Activated gamma-delta T cell treated with Interleukin-2 at 50 U/mL for 16 hours (primary cell): ENCODE data around the gene TMEM129.

Experiments
- DNase-seq: peaks from one replicate; pipeline ENCODE4 v3.0.0-alpha.2; 2020

TMEM129 gene, protein sequence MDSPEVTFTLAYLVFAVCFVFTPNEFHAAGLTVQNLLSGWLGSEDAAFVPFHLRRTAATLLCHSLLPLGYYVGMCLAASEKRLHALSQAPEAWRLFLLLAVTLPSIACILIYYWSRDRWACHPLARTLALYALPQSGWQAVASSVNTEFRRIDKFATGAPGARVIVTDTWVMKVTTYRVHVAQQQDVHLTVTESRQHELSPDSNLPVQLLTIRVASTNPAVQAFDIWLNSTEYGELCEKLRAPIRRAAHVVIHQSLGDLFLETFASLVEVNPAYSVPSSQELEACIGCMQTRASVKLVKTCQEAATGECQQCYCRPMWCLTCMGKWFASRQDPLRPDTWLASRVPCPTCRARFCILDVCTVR

DNA sequence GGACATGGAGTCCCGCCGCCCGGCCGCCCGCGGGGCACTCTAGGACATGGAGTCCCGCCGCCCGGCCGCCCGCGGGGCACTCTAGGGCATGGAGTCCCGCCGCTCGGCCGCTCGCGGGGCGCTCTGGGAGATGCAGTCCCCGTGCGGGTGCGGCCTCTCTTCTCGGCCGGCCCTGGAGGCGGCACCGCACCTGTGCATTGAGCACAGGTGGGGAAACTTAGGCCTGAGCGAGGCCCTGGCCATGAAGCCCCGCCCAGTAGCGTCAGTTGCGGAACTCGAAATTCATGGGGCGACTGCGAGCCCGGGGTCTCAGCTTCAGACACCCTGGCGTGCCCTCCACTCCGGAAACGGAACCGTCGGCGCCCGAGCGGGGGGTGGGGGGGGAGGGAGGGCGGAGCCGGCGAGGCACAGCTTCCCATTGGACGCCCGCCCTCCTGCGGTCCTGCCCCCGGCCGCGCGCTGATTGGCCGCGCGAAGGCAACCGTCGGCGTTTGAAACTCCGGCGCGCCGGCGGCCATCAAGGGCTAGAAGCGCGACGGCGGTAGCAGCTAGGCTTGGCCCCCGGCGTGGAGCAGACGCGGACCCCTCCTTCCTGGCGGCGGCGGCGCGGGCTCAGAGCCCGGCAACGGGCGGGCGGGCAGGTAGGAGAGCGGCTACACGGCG, at the start of gene TMEM129, which contains the start of gene TACC3:
Gene TMEM129 (minus strand): TSS at position 321 of the 663 bp plus-strand sequence. CDS start 486 bp downstream, outside the sequence.
Gene TACC3 (plus strand): TSS at position 519 of the 663 bp plus-strand sequence. CDS start 1,901 bp downstream, outside the sequence.
- peak; percentile 91 for DNase-seq

- no peak for DNase-seq
These were observed 49.7 kb upstream of the TMEM129 start for GRCh38 chr4:1770791-1771231.

DNA sequence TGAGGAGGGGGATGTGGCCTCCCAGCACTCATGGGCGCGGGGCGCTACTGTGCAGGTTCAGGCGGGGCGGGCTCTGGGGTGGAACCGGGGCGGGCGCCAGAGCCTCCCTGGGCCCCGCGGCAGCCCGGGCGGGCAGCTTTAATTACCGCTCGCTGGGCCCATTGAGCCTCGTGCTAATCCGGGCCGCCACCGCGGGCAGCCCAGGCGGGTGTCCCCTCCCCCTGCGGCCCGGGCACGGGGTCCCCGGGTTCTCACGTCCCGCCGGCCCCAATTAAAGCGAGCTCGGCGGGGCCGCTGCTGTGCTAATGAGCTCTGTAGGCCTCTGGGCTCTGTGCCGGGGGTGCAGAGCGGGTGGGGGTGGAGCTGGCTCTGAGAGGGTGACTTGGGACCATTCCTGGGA, 49.1 kb upstream of the TMEM129 start:
- no peak for DNase-seq

- no peak for DNase-seq
These were observed 48.6 kb upstream of the TMEM129 start for GRCh38 chr4:1769692-1770091.

GRCh38 chr4:1768367-1769034, 47.4 kb upstream of the TMEM129 start:
- no peak for DNase-seq

GRCh38 chr4:1767770-1768366, 46.7 kb upstream of the TMEM129 start:
- DNase-seq = peak; percentile 15

- DNase-seq = no peak
These were observed 46.1 kb upstream of the TMEM129 start for GRCh38 chr4:1767061-1767769.

DNA sequence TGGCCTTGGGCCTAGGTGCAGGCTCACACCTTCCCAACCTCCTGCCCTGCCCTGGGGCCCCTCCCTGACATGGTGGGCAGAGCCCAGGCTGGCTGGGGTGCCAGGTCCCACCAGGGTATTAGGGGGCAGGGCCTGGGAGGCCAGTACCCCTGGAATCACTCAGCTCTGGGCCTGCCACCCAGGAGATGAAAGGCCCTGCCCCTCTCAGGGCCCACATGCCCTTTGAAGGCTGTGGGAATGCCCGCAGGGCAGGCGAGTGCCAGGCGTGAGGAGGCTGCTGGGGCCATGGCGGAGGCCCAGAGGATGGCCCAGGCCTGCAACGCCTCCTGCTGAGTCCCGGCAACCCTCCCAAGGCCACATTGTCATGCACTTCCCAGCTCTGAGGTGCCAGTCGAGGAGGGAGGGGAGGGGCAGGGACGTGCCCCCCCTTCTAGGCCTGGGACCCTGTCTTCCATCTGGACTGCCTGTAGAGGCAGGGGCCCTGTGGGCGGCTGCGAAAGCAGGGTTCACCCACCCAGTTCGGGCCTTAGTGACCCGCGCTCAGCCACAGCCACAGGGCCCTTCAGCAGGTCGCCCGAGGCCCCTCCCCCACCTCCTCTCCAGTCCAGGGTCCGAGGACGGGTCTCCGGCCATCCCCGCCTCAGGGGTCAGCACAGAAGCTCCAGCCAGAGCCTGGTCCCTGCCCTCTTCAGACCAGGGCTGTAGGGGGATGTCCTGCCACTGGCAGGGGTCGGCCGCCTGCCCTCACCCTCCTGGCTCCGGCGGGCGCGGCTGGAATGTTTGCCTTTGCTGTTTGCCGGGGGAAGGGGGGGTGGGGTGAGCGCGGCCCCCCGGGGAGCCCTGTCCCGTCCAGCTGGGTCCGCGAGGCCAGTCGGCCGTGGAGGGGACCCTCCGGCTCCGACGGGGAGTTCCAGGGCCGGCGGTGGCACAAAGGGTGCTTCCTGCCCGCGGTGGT, 45.3 kb upstream of the TMEM129 start:
- no peak for DNase-seq

- DNase-seq = no peak
These were observed 44.4 kb upstream of the TMEM129 start for GRCh38 chr4:1765409-1766072.

GRCh38 chr4:1764670-1765069, 43.5 kb upstream of the TMEM129 start:
- DNase-seq = no peak

DNA sequence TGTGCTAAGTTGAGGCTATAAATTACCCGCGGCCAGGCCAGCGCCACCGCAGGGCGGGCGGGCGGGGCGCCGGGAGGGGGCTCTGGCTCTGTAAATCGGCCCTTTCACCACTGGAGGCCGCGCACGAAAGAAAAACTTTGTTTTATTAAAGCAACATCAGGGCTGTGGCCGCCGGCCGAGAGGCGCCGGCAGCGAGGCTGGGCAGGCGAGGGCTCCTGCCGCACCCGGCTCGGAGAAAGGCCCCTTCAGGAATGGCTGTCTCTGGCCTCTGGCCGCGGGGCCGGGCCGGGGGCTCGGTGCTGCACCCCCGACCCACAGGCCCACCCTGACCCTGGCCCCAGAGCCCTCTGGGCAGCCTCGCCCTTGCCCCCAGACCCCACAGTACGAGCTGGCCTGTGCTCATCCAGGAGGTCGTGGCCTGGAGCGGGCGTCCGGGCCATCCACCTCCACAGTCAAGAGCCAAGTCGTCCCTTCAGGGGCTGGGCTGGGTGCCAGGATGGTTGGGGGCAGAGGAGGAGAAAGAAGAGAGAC, 42.5 kb upstream of the TMEM129 start:
- no peak for DNase-seq

DNA sequence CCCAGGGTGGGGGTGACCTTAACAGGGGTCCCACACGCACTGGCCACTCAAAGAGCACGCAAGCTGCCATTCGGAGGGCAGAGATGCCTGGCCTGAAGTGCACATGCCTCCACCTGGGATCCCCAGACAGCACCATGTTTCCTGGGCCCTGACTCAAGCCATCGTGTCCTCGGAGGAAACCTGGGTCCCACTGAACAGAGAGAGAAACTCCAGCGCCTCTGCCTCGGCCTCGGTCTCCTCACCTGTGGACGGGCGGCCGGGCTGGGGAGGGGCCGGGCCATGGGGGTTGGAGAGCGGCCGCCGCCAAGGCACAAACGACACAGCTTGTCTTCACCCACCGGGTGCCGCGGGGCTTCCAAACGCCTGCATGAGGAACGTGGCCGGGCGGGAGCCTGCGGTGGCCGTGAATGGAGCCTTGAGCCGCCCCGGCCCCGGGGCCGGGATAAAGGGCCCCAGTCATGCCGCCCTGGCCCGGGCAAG, 42.0 kb upstream of the TMEM129 start:
- DNase-seq = no peak

- DNase-seq = no peak
These were observed 41.3 kb upstream of the TMEM129 start for GRCh38 chr4:1762264-1763010.

- DNase-seq = no peak
These were observed 40.1 kb upstream of the TMEM129 start for GRCh38 chr4:1761130-1761689.

- no peak for DNase-seq
These were observed 39.5 kb upstream of the TMEM129 start for GRCh38 chr4:1760521-1761071.

GRCh38 chr4:1759818-1760223, 38.7 kb upstream of the TMEM129 start:
- no peak for DNase-seq

DNA sequence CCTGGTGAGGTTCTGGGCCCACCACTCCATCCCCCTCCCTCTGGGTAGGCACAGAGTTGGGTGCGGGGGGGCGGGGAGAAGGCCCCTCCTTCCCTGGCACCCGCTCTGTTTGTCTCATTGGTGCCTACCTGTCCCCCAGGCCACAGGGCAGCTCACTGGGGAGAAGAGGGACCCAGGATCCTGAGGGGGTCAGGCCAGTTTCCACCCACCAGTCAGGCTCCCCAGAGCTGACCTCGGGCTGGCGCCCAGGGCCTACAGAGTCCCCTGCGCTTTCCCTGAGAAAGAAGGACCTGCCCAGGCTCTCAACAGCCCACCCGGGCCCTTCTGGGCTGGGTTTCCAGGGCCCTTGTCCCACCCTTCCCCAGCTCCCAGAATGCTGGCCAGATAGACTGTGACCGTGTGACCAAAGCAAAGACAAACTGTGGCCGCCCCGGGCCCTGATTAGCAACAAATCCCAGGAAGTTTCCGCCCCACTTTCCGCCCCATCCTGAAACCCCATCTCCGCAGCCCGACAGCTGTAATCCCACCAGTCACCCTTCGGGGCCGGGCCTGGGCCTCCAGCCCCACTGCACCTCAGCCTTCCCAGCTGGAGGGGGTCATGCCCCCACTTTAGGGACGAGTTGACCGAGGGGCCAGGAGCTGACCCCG, 38.2 kb upstream of the TMEM129 start:
- DNase-seq = no peak
